Measurements from ENCODE around the gene ZNF888.
"Not testable (repeated sequence)": the region's sequence is repeated elsewhere in the genome, so short reads cannot be mapped to it uniquely, and the experiment has no call there.

Gene ZNF888

DNA sequence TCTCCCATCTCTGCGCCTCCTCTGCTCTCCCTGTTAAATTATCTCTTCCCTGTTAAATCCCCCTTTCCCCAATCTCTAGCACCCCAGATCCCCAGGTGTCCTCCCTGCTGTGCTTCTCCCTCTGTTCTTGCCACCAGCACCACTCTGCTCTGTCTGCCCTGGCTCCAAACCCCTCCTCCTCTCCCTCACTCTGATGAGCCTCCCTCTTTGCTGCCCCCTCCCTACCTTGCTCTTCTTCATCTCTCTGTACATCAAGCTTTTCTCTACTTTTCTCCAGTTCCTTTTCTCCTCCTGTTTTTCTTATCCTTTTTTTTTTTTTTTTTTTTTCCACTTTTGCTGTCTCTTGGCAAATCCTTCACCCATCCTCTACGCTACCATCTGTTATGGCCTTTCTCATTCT lies 18.3 kb upstream of the ZNF888 start:
- DNase-seq, result not testable (repeated sequence)

DNA sequence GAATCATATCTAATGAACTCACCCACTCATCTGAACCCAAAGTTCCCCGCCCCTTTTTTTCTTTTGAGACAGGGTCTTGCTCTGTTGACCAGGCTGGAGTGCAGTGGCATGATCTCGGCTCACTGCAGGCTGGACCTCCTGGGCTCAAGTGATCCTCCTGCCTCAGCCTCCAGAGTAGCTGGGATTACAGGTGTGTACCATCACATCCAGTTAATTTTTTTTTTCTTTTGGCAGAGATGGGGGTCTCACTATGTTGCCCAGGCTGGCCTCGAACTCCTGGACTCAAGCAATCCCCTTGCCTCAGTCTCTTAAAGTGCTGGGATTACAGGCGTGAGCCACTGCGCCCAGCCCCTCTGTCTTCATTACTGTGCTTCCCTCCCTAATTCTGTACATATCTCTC lies 17.7 kb upstream of the ZNF888 start:
- not testable (repeated sequence) for DNase-seq

DNA sequence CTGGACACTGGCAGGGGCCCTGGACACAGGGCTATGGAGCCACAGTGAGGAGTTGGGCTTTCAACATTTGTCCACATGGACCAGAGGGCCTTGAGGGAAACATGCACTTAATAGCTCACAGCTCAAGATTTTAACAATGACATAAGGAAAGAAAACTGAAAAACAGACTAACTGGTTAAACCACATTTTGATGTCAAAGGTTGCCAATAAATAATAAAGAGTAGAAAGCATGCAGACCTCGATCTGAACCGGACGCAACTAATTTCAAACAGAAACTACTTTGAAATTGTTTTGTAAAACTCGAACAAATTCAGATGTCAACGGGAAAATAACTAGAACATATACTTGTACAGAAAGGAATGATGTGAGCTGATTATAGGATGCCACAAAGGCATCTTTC lies 15.5 kb upstream of the ZNF888 start:
- DNase-seq, result no peak

DNA sequence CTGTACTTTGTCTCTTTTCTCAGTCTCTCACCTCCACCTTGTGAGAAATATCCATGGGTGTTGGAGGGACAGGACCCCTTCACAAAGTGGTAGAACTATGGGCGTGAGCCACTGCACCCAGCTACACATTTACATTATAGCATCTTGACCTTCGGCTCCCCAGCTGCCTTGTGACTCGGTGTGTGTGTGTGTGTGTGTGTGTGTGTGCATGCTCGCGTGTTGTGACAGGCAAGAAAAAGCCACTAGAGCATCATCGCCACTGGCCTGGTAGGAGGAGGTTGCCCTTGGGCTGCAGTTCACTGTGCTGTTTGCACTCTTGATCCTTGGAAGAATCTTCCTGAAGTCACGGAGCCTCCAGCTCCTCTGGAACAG lies 13.7 kb upstream of the ZNF888 start:
- no peak for DNase-seq

DNA sequence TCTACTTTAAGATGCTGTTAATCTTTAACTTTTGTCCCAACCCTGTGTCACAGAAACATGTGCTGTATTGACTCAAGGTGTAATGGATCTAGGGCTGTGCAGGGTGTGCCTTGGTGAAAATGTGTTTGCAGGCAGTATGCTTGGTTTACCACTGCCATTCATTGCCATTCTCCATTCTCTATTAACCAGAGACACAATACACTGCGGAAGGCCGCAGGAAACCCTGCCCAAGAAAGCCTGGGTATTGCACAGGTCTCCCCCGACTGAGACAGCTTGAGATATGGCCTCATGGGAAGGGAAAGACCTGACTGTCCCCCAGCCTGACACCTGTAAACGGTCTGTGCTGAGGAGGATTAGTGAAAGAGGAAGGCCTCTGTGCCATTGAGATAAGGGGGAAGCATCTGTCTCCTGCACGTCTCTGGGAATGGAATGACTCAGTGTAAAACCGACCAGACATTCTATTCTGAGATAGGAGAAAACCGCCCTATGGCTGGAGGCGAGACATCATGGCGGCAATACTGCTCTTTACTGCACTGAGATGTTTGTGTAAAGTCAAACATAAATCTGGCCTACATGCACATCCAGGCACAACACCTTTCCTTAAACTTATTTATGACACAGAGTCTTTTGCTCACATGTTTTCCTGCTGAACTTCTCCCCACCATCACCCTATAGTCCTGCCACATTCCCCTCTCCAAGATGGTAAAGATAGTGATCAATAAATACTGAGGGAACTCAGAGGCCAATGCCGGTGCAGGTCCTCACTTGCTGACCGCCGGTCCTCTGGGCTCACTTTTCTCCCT lies 13.1 kb upstream of the ZNF888 start:
- DNase-seq, result no peak

DNA sequence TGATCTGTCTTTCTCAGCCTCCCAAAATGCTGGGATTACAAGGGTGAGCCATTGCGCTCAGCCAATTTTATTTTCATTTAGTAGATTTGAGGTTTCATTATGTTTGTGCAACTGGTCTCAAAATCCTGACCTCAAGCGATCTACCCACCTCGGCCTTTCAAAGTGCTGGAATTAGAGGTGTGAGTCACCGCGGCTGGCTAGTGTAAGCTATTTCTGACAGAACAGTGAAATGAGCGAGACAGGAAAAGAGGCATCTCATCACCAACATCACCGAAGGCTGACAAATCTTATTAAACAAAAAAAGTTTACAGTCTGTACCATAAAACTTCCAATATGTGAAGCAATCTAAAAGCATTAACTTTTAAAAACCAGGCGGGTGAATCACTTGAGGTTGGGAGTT lies 12.2 kb upstream of the ZNF888 start:
- DNase-seq, result no peak

DNA sequence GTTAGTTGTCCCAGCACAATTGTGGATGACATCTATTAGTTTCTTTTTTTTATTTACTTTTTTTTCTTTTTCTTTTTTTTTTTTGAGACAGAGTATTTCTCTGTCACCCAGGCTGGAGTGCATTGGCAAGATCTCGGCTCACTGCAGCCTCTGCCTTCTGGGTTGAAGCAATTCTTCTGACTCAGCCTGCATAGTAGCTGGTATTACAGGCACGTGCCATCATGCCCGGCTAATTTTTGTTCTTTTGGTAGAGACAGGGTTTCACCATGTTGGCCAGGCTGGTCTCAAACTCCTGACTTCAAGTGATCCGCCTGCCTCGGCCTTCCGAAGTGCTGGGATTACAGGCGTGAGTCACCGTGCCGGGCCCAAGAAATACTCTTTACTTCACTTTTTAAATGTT lies 1.4 kb upstream of the ZNF888 start:
- DNase-seq, result not testable (repeated sequence)

DNA sequence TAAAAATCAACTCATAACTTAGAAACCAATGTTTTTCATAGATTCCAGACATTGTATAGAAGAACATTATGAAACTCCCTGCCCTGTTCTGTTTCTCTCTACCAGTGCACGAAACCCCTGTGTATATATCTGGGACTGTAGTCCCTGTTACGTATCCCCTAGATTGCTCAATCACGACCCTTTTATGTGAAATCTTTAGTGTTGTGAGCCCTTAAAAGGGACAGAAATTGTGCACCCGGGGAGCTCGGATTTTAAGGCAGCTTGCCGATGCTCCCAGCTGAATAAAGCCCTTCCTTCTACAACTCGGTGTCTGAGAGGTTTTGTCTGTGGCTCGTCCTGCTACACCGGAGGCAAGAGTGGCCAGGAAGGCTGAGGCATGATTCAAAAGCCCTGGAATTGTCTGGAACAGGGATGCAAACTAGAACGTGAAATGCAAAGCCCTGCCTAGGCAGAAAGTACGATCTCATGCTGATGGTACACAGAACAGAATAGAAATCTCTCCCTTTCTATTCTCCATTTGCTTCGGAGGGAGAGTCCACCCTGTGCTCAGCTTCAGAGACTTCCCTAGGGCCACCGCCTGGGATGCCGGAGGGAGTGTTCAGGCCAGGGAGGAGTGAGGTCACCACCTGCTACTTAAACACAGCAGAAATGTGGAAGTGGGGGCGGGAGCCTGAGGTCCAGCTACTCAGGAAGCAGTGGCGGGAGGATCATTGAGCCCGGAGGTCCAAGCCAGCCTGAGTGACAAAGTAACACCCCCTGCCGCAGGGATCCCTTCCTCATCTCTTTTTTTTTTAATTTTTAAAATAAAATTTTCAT lies 758 bp upstream of the ZNF888 start:
- peak in 1 of 2 experiments; percentile 1 for DNase-seq

DNA sequence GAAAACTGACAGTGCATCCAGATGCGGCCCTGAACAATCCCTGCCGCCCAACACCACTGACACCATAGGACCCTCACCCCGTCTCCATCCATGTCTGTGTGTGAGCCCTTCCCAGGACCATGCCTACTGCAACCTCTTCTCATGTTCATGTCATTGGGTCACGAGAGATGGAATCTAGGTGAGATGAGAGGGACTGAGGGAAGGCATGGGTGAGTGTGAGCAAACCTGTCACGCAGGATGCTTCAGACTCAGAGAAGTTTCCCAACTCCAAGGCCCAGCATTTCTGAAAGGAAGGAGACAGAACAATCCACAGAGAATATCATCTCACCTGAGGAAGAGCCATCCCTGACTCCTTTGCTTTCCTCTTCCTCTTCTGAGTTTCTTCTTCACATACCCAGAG lies 5.7 kb downstream of the ZNF888 start:
- DNase-seq, result no peak

DNA sequence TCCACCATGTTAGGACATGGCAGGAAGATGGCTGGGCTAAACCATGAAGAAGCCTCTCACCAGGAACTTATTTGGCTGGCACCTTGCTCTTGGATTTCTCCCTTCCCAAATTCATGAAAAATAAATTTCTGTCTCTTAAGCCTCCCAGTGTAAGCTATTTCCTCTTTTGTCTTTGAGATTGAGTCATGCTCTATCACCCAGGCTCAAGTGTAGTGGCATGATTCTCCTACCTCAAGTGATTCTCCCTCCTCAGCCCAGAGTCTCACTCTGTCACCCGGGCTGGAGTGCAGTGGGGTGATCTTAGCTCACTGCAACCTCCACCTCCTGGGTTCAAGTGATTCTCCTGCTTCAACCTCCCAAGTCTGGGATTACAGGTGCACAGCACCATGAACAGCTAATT lies 12.6 kb downstream of the ZNF888 start:
- no peak for DNase-seq

DNA sequence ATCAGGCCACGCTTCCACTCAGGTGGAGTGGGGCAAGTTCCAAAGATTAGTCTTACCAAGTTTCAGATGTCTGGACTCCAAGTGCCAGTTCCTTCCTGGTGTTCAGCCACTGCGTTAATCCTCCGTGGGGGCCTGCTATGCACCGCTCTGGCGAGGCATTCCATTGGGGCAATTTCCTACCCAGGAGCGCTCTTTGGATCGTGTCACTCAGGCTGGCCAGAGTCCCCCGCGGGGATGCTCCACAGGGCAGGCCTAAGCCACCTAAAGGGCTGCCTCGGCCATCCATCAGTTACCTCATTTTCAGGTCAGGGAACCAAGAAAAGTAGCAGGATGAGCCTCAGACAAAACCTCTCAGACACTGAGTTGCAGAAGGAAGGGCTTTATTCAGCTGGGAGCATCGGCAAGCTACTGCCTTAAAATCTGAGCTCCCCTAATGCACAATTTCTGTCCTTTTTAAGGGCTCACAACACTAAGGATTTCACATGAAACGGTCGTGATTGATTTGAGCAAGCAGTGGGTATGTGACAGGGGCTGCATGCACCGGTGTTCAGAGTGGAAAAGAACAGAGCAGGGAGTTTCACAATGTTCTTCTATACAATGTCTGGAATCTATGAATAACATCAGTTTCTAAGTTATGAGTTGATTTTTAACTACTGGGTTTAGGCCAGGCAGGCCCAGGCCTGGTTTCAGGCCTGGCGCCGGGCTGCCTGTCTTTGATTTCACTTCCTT lies 19.0 kb downstream of the ZNF888 start:
- DNase-seq, result not testable (repeated sequence)

DNA sequence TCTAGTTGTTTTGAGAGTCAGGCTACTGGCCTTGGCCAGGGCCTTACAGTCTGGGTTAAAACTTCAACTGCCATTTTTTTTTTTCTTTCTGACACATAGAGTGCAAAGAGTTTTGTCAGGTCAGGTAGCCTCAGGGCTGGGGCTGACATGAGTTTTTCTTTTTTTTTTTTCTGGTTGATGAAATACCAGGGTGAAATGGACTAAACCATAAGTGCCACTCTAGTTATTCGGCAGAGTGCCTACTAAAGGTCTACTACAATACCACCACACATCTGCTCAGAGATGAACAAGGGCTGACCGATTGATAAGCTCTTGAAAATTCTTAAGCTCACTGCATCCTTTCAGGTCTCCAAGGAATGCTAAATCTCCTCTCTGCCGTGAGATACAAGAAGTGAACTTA lies 21.4 kb downstream of the ZNF888 start:
- no peak for DNase-seq

DNA sequence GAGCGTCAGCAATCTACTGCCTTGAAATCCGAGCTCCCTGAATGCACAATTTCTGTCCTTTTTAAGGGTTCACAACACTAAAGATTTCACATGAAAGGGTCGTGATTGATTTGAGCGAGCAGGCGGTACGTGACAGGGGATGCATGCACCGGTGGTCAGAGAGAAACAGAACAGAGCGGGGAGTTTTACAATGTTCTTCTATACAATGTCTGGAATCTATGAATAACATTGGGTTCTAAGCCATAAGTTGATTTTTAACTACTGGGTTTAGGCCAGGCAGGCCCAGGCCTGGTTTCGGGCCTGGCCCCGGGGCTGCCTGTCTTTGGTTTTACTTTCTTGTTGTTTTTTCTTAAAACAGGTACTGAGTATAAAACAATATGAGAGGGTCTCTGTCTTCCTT lies 24.6 kb downstream of the ZNF888 start:
- not testable (repeated sequence) for DNase-seq

DNA sequence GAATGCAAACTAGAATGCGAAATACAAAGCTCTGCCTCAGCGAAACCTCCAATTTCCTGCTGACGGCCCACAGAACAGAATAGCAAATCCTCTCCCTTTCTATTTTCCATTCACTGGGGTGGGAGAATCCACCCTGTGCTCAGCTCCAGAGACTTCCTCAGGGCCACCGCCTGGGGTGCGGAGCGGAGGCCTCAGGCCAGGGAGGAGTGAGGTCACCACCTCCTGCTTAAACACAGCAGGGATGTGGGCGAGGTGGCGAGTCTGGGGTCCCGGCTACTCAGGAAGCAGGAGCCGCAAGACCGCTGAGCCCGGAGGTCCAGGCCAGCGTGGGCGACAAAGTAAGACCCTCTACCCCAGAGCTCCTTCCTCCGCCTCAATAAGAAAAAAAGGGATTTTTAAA lies 25.1 kb downstream of the ZNF888 start:
- no peak for DNase-seq

DNA sequence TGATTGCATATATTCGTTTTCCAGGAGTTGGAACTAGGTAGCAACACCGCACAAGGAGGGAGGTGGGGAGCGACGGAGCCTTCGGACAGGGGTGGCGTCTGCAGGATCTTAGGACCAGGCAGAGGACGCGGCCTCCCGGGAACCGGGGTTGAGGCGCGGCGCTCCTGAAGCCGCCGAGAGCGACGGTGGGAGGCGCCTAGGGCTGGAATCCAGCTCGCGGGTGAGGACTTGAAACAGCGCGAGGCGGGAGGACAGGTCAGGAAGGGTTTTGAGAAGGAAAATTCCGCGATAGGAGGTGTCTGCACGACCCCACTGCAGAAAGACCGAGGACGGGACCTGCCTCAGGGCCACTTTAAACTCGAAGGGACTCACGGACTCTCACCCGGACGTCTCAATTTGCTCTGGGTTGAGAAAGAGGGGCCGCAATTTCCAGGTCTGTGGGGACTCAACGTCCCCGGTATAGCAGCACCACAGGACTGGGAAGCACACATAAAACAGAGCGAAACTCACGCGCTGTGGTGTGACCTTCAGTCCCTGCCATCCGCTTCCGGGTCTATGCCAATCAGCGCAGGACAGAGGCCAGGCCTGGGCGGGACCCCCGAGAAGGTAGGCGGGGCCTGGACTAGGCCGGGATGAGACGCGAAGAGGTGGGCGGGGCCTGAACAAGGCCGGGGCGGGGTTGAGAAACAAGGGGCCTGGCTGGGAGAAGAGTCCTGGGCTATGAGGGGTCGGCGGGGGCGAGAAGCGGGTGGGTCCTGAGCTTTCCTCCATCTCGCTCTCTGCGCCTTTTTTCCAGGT lies 25.9 kb downstream of the ZNF888 start, which contains the start of gene ZNF320:
Gene ZNF320 (minus strand): TSS at position 498 of the 798 bp plus-strand sequence. CDS start 7,380 bp downstream, outside the sequence.
- no peak for DNase-seq

DNA sequence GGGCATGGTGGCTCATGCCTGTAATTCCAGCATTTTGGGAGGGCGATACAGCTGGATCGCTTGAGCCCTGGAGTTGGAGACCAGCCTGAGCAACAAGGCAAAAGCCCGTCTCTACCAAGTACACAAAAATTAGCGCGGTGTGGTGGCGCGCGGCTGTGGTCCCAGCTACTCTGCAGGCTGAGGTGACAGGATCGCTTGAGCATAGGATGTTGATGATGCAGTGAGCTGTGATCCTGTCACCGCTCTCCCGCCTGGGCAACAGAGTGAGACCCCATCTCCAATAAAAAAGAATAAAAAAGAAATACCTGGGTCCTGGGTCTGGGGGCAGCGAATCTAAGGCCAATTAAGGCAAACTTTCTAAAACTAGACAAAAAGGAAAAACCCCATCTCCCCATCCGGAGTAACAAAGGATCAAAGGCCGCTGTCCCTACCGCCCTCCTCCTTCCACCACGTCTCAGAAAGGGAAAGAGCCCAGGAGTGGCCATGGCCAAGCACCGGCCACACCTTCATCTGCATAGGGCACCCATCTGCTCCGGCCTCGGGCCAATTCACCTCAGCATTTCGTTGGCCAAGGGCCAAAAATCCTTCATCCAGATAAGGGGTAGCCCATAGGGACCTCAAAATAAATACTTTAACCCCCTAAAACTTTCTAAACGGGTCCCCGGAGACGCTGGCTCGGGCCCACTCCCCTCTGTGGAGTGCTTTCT lies 26.6 kb downstream of the ZNF888 start:
- no peak for DNase-seq

DNA sequence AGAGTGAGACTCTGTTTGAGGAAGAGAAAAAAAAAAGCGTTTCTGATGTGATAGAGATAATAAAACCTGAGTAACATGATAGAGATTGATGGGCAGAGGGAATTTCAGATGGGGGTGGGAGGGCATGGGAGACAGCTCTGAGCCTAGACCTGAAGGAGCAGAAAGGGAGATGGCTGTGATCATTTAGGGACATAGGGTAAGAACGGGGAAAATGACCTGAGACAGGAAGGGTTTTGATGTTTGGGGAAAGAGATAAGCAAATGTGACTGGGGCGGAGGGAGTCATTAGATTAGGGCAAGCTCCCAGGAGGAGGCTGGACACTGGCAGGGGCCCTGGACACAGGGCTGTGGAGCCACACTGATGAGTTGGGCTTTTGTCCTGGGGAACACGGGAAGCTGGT lies 31.9 kb downstream of the ZNF888 start:
- no peak for DNase-seq

DNA sequence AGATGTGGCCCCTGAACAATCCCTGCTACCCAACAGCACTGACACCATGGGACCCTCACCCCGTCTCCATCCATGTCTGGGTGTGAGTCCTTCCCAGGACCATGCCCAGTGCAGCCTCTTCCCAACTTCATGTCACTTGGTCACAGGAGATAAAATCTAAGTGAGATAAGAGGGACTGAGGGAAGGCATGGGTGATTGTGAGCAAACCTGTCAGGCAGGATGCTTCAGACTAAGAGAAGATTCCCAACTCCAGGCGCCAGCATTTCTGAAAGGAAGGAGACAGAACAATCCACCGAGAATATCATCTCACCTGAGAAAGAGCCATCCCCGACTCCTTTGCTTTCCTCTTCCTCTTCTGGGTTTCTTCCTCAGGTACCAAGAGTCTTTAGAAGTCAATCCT lies 33.3 kb downstream of the ZNF888 start:
- no peak for DNase-seq

DNA sequence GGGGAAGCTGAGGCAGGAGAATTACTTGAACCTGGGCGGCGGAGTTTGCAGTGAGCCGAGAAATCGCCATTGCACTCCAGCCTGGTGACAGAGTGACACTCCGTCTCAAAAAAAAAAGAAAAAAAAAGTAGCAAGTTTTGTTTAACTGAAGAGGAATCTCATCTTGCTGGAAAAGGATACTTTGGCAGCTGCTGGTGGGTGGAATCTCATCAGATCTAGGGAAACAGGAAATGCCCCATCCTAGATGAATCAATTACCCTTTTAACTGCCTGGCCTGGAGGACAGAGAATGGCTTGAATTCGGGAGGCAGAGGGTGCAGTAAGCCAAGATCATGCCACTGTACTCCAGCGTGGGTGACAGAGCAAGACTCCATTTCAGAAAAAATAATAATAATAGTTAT lies 34.2 kb downstream of the ZNF888 start:
- DNase-seq, result no peak

DNA sequence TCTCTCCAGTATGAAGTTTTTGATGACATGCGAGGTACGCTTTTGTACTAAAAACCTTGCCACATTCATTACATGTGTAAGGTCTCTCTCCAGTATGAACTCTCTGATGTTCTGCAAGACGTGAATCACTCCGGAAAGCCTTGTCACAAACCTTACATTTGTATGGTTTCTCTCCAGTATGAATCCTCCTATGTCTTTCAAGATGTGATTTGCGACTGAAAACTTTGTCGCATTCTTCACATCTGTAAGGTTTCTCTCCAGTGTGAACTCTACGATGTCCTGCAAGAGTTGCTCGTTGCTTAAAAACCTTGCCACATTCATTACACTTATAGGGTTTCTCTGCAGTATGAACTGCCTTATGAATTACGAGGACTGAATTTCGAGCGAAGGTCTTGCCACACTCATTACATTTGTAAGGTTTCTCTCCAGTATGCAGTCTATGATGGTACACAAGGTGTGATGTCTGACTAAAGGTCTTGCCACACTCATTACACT lies 42.3 kb downstream of the ZNF888 start:
- DNase-seq, result no peak

DNA sequence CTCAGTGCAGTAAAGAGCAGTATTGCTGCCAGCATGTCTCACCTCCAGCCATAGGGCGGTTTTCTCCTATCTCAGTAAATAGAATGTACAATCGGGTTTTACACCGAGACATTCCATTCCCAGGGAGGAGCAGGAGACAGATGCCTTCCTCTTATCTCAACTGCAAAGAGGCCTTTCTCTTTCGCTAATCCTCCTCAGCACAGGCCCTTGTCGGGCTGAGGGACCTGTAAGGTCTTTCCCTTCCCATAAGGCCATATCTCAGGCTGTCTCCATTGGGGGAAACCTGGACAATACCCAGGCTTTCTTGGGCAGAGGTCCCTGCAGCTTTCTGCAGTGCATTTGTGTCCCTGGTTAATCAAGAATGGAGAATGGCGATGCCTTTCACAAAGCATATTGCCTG lies 50.2 kb downstream of the ZNF888 start:
- DNase-seq, result not testable (repeated sequence)

DNA sequence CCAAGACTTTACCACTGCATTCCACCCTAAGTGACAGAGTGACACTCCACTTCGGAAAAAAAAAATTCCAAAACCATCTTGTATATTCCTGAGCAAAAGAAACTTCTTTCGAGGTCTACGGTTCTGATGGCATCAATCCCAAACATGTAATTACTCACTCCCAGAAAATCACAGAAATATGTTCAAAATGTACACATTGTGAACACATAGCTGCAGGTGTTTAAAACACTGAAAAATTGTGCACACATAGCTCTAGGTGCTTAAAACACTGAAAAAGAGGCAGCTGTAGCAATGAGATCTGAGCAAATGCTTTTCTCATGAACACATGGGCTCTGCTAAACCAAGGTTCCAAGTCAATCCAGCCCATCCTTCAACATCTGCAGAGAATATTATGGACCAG lies 51.8 kb downstream of the ZNF888 start:
- DNase-seq, result no peak
